H9 (cell line): Measurements from ENCODE around the gene FLT3LG. TPM values are rescaled to one million over a fixed set of nuclear protein-coding genes. Genes with fewer than 3 reads are reported as not detected.

ENCODE experiments used
- DNase-seq: peaks from one replicate; pipeline ENCODE4 v3.0.0-alpha.2; 2017
- H2AFZ ChIP-seq: one replicate; pipeline ENCODE4 v1.6.1; 2013; ENCODE audit warnings: mild to moderate bottlenecking, low read length, control low read depth, moderate library complexity
- H2AK5ac ChIP-seq: 2 replicates; pipeline ENCODE4 v1.6.1; 2013; ENCODE audit warnings: low read length, control low read depth, mixed read lengths; ENCODE audit not compliant: insufficient read length
- H2BK120ac ChIP-seq: one replicate; pipeline ENCODE4 v1.6.1; 2013; ENCODE audit warnings: low read depth, mild to moderate bottlenecking, low read length, control low read depth, inconsistent platforms; ENCODE audit not compliant: poor library complexity, severe bottlenecking
- H2BK12ac ChIP-seq: 2 replicates; pipeline ENCODE4 v1.6.1; 2013; ENCODE audit warnings: low read length, control low read depth, mixed read lengths, low read depth; ENCODE audit not compliant: insufficient read length
- H2BK15ac ChIP-seq: 2 replicates; pipeline ENCODE4 v1.6.1; 2013; ENCODE audit warnings: low read depth, low read length, control low read depth
- H2BK20ac ChIP-seq: one replicate; pipeline ENCODE4 v1.6.1; 2013; ENCODE audit warnings: low read depth, mild to moderate bottlenecking, low read length, control low read depth, inconsistent platforms; ENCODE audit not compliant: poor library complexity, severe bottlenecking
- H2BK5ac ChIP-seq: 2 replicates; pipeline ENCODE4 v1.6.1; 2013; ENCODE audit warnings: low read length, control low read depth, mixed read lengths; ENCODE audit not compliant: insufficient read length
- H3K14ac ChIP-seq: 2 replicates; pipeline ENCODE4 v1.6.1; 2013; ENCODE audit warnings: low read length, control low read depth; ENCODE audit not compliant: insufficient read depth
- H3K18ac ChIP-seq: 2 replicates; pipeline ENCODE4 v1.6.1; 2013; ENCODE audit warnings: low read depth, mild to moderate bottlenecking, mixed read lengths, low read length, control low read depth; ENCODE audit not compliant: insufficient read length
- H3K23ac ChIP-seq: 2 replicates; pipeline ENCODE4 v1.6.1; 2013; ENCODE audit warnings: low read length, control low read depth, mixed read lengths, low read depth; ENCODE audit not compliant: insufficient read length
- H3K23me2 ChIP-seq: 2 replicates; pipeline ENCODE4 v1.6.1; 2013; ENCODE audit warnings: low read depth, mild to moderate bottlenecking, mixed read lengths, low read length, control low read depth; ENCODE audit not compliant: insufficient read length, poor library complexity, severe bottlenecking
- H3K27ac ChIP-seq: 2 replicates; pipeline ENCODE4 v1.5.1; 2013; ENCODE audit warnings: low read length, control low read depth, mixed read lengths, low read depth; ENCODE audit not compliant: insufficient read length
- H3K27me3 ChIP-seq: 2 replicates; pipeline ENCODE4 v1.6.1; 2013; ENCODE audit warnings: low read length, control low read depth, inconsistent platforms; ENCODE audit not compliant: insufficient read depth
- H3K4ac ChIP-seq: 2 replicates; pipeline ENCODE4 v1.6.1; 2013; ENCODE audit warnings: low read depth, mild to moderate bottlenecking, control low read depth, inconsistent platforms, low read length, moderate library complexity
- H3K4me1 ChIP-seq: 2 replicates; pipeline ENCODE4 v1.6.1; 2013; ENCODE audit warnings: low read length, control low read depth, inconsistent platforms; ENCODE audit not compliant: insufficient read depth
- H3K4me2 ChIP-seq: 2 replicates; pipeline ENCODE4 v1.6.1; 2013; ENCODE audit warnings: low read length, control low read depth, mixed read lengths; ENCODE audit not compliant: insufficient read length, insufficient read depth
- H3K56ac ChIP-seq: 2 replicates; pipeline ENCODE4 v1.6.1; 2013; ENCODE audit warnings: low read depth, mild to moderate bottlenecking, mixed read lengths, low read length, control low read depth; ENCODE audit not compliant: insufficient read length
- H3K79me1 ChIP-seq: 2 replicates; pipeline ENCODE4 v1.6.1; 2013; ENCODE audit warnings: low read depth, mild to moderate bottlenecking, moderate library complexity, low read length, control low read depth, inconsistent platforms; ENCODE audit not compliant: insufficient read depth, poor library complexity, severe bottlenecking
- H3K79me2 ChIP-seq: 2 replicates; pipeline ENCODE4 v1.6.1; 2013; ENCODE audit warnings: low read length, control low read depth, inconsistent platforms; ENCODE audit not compliant: insufficient read depth
- H3K9ac ChIP-seq: 2 replicates; pipeline ENCODE4 v1.6.1; 2013; ENCODE audit warnings: low read length, control low read depth, mixed read lengths; ENCODE audit not compliant: insufficient read length; ENCODE audit errors: extremely low read depth
- H3K9me3 ChIP-seq: one replicate; pipeline ENCODE4 v1.6.1; 2013; ENCODE audit warnings: low read depth, low read length, inconsistent platforms; ENCODE audit not compliant: control insufficient read depth
- H3T11ph ChIP-seq: one replicate; pipeline ENCODE4 v1.6.1; 2013; ENCODE audit warnings: mild to moderate bottlenecking, low read length, control low read depth, inconsistent platforms
- H4K20me1 ChIP-seq: one replicate; pipeline ENCODE4 v1.6.1; 2013; ENCODE audit not compliant: control insufficient read depth, insufficient read length, insufficient read depth
- H4K5ac ChIP-seq: 2 replicates; pipeline ENCODE4 v1.6.1; 2013; ENCODE audit warnings: low read depth, mild to moderate bottlenecking, mixed read lengths, low read length, control low read depth; ENCODE audit not compliant: insufficient read length
- H4K8ac ChIP-seq: replicated peaks from 2 replicates; pipeline ENCODE4 v1.6.1; 2013; ENCODE audit warnings: low read length, control low read depth, mixed read lengths, low read depth; ENCODE audit not compliant: insufficient read length
- H4K91ac ChIP-seq: 2 replicates; pipeline ENCODE4 v1.6.1; 2013; ENCODE audit warnings: low read depth, mild to moderate bottlenecking, moderate library complexity, mixed read lengths, low read length, control low read depth; ENCODE audit not compliant: insufficient read length
- H3K27ac Mint-ChIP-seq, 3 experiments: 2 replicates in 2 of 3; 3 replicates in 1 of 3; pipeline ENCODE4 v1.8.0; 2020 to 2021; ENCODE audit warnings: mixed read lengths in 3 of 3, mild to moderate bottlenecking in 1 of 3, moderate library complexity in 1 of 3
- H3K27me3 Mint-ChIP-seq: 2 replicates; pipeline ENCODE4 v1.8.0; 2021; ENCODE audit warnings: low read depth, mild to moderate bottlenecking, moderate library complexity, mixed read lengths
- H3K36me3 Mint-ChIP-seq, 3 experiments: 2 replicates in 2 of 3; 3 replicates in 1 of 3; pipeline ENCODE4 v1.8.0; 2020 to 2021; ENCODE audit warnings: low read depth in 3 of 3, mixed read lengths in 3 of 3; ENCODE audit not compliant: insufficient read depth in 1 of 3
- H3K4me1 Mint-ChIP-seq, 2 experiments: 2 replicates each; pipeline ENCODE4 v1.8.0; 2020; ENCODE audit warnings: mixed read lengths in 2 of 2
- H3K4me3 Mint-ChIP-seq, 2 experiments: 2 replicates in 1 of 2; 3 replicates in 1 of 2; pipeline ENCODE4 v1.8.0; 2020 to 2021; ENCODE audit warnings: mild to moderate bottlenecking in 2 of 2, mixed read lengths in 2 of 2, moderate library complexity in 1 of 2
- H3K9me3 Mint-ChIP-seq, 2 experiments: 2 replicates in 1 of 2; 3 replicates in 1 of 2; pipeline ENCODE4 v1.8.0; 2020; ENCODE audit warnings: mild to moderate bottlenecking in 2 of 2, mixed read lengths in 2 of 2, moderate library complexity in 1 of 2
- WGBS: extraction: QIAGEN DNeasy Blood & Tissue Kit; methylation state at CpG from one replicate; pipeline ENCODE4 v1.1.7; 2013; ENCODE audit warnings: missing lambda C conversion rate, low lambda C conversion rate, mixed read lengths; ENCODE audit not compliant: insufficient read length; ENCODE audit errors: extremely low coverage; 5-methylcytosine and 5-hydroxymethylcytosine counted together
- total RNA-seq: library from RNA; stranded (reverse); gene quantifications from 2 replicates; pipeline ENCODE4 v1.2.1, GENCODE V29; 2021
- TF ChIP-seq, protein P1 (sequence below): fragments of 200-600 bp; sonication (generic); conservative IDR thresholded peaks from 3 replicates; pipeline ENCODE4 v1.8.0; 2021; ENCODE audit warnings: antibody characterized with exemption, mild to moderate bottlenecking

Gene FLT3LG
- total RNA-seq, 1 experiment from 2014 or later = 2.1 TPM

DNA sequence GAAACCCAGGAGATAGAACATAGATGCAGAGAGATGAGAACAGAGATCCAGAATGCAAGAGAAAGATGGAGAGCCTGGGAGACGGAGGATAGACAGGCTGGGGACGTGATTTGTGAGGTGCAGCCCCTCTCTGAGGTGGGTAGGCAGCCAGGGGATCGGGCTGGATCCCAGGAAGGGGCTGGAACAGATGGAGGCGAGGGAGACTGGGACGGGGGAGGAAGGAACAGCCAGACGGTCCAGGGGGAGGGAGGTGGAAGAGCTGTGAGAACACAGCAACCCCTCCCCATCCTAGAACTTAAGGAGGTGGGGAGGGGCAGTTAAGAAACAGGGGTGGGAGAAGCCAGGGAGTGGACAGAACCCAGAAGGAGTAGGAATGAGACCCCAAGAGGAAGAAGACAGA, 35.8 kb upstream of the FLT3LG start:
- H3K18ac ChIP-seq = no peak overlapping the region
- H2BK12ac ChIP-seq = no peak overlapping the region
- no peak overlapping the region for H3K56ac ChIP-seq
- no peak overlapping the region for H2BK5ac ChIP-seq
- H2AFZ ChIP-seq = no peak overlapping the region
- no peak overlapping the region for H3K9ac ChIP-seq
- no peak overlapping the region for H3K14ac ChIP-seq
- no CpG with 5 or more reads among the region's 6 CpGs for WGBS
- H3K4me1 Mint-ChIP-seq = peaks cover 30 to 62% of the 10 kb centered on the region in 2 experiments
- H3K27me3 ChIP-seq = peaks cover 36% of the 10 kb centered on the region; the same call in 1 of the 2 replicates
- H2BK15ac ChIP-seq = no peak overlapping the region
- no peak overlapping the region for H2BK120ac ChIP-seq
- no peak overlapping the region for H2BK20ac ChIP-seq
- H3K79me1 ChIP-seq = no peaks in the 10 kb centered on the region
- no peak overlapping the region for H4K8ac ChIP-seq
- H3K23me2 ChIP-seq = peaks cover 18% of the 10 kb centered on the region
- H3K79me2 ChIP-seq = no peaks in the 10 kb centered on the region
- H3K9me3 ChIP-seq = no peaks in the 10 kb centered on the region
- no peak overlapping the region for H3K4me3 Mint-ChIP-seq
- H2AK5ac ChIP-seq = no peak overlapping the region
- no peak overlapping the region for H4K5ac ChIP-seq
- no peaks in the 10 kb centered on the region for H4K20me1 ChIP-seq
- H3K36me3 Mint-ChIP-seq = peaks cover 0 to 3% (median 0%) of the 10 kb centered on the region in 3 experiments; a peak in 2 of 7 replicates
- TF ChIP-seq, protein P1, sequence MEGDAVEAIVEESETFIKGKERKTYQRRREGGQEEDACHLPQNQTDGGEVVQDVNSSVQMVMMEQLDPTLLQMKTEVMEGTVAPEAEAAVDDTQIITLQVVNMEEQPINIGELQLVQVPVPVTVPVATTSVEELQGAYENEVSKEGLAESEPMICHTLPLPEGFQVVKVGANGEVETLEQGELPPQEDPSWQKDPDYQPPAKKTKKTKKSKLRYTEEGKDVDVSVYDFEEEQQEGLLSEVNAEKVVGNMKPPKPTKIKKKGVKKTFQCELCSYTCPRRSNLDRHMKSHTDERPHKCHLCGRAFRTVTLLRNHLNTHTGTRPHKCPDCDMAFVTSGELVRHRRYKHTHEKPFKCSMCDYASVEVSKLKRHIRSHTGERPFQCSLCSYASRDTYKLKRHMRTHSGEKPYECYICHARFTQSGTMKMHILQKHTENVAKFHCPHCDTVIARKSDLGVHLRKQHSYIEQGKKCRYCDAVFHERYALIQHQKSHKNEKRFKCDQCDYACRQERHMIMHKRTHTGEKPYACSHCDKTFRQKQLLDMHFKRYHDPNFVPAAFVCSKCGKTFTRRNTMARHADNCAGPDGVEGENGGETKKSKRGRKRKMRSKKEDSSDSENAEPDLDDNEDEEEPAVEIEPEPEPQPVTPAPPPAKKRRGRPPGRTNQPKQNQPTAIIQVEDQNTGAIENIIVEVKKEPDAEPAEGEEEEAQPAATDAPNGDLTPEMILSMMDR = no peak
- H3K4me2 ChIP-seq = no peak overlapping the region
- no peak for DNase-seq
- peaks cover 0 to 3% of the 10 kb centered on the region in 2 experiments; a peak in 2 of 5 replicates for H3K9me3 Mint-ChIP-seq
- no peak overlapping the region for H3T11ph ChIP-seq
- no peak overlapping the region for H3K23ac ChIP-seq
- H3K4me1 ChIP-seq = no peaks in the 10 kb centered on the region
- no peak overlapping the region for H3K4ac ChIP-seq
- H3K27ac ChIP-seq = no peak overlapping the region
- H4K91ac ChIP-seq = no peak overlapping the region
- H3K27ac Mint-ChIP-seq = no peak overlapping the region
- peaks cover 83% of the 10 kb centered on the region for H3K27me3 Mint-ChIP-seq
